Left cardiac atrium (tissue), 4 donors: ENCODE results near the gene FANCL. TPM values are rescaled to one million over a fixed set of nuclear protein-coding genes. Genes with fewer than 3 reads are reported as not detected.
A peak's percentile ranks its signal among the peaks of the same experiment; 100 is the strongest.
"Not testable (repeated sequence)": the region's sequence is repeated elsewhere in the genome, so short reads cannot be mapped to it uniquely, and the experiment has no call there.

Experiments used
- ATAC-seq, 2 donors: fragments of 200-7000 bp; cut with Tn5 transposase; one replicate each; pipeline ENCODE4 v1.9.1; 2020; ENCODE audit warnings: mild to moderate bottlenecking in 2 of 2, moderate library complexity in 2 of 2
- DNase-seq: peaks from one replicate; pipeline ENCODE4 v3.0.0-alpha.2; 2020
- intact Hi-C, 2 donors: fragments of 100-400 bp; cut with DNase I; formaldehyde crosslinking; loops; one replicate each; pipeline versions ENCODE4 v1.14.1 to v1.15.1; 2022 to 2023
- total RNA-seq, 2 donors: library from RNA; stranded (reverse); fragmentation: NEBNext Ultra II Directional; extraction: Animal tissue kit (Norgen Biotek cat#: 25700); gene quantifications; one replicate each; pipeline ENCODE4 v1.2.1, GENCODE V29; 2021
- donor health status: DM: no; HTN: yes; CAD: no.
- donor health status: DM: no; HTN: yes; CAD: no; lungs with severe emphysema.
- donor health status: DM: yes; HTN: yes; CAD: no.
- donor health status: Dilated cardiomyopathy.

The FANCL gene
- total RNA-seq, 2 donors from 2014 or later = 12.9 to 13.7 TPM

GRCh38 chr2:58163913-58164312 lies 77.2 kb downstream of the FANCL start:
- intact Hi-C loops = no loop called here
- DNase-seq (no peak), ATAC-seq (no peak)

DNA sequence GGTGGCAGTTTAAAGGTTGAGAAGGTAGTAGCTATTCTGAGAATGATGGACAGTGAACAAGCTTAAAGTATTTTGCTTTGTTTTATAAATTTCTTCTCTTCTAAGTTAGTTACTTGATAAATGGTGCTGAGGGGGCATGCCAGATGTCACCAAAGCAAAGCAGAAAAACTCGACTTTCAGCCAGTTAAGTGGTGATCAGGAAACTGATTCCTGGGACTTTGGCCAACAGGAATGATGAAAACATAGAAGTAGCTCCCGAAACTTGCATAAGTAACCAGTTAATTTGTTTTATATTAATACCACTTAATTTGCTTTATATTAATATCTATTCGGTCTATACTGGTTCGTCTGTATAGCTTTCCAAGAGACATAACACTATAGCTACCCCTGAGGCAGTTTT lies 82.6 kb downstream of the FANCL start:
- no peak for ATAC-seq
- intact Hi-C loops = no loop called here
- DNase-seq = no peak

DNA sequence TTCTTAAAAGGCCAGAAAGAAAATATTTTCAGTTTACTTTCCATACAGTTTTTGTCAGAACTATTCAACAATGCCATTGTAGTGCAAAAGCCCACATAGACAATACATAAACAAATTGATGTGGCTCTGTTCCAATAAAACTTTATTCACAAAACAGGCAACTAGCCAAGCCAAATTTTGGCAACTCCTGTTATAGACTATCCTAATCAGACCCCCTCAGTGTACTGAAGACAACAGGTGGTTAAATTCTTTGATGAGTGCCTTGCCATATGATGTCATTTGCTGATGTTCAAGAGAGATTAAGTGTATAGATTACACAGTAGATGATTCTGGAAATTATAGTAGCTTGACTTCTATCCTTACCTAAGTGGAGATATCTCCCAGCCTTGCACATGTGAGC lies 83.4 kb downstream of the FANCL start:
- DNase-seq (no peak), ATAC-seq (no peak)
- intact Hi-C loops = no loop called here

GRCh38 chr2:58156780-58157179 lies 84.3 kb downstream of the FANCL start:
- intact Hi-C loops = no loop called here
- no peak for DNase-seq
- ATAC-seq = no peak

DNA sequence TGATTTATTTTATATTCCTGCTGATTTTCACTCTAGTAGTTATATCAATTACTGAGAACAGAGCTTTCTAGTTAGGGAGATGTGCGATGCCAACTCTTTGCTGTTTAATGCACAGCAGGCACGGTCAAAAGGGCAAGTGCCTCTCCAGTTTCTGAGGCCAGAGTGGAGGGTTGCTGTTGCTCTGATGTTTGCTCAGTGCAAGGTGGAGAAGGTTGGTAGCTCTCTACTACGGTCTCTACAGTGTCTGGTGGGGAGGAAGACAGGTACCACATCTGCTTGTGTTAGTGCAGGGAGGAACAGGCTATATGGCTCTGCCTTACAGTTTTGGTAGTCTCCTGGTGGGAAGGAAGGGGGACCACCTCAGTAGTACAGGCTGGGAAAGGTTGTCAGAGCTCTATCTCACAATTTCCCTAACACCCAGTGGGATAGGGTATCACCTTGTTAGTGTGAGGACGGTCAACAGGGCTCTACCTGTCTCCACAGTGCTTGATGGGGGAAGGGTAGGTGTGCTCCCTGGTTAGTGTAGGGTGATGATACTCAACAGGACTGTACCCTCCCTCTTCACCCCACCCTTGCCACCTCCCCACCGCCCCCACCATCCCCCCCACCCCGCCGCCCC lies 85.9 kb downstream of the FANCL start:
- ATAC-seq (no peak), DNase-seq (no peak)
- intact Hi-C loops = no loop called here

GRCh38 chr2:58146707-58147106 lies 94.4 kb downstream of the FANCL start:
- DNase-seq (no peak), ATAC-seq (peak in 1 of 2 donors; percentile 22)
- intact Hi-C loops = no loop called here

GRCh38 chr2:58145769-58146168 lies 95.4 kb downstream of the FANCL start:
- not testable (repeated sequence) for ATAC-seq

GRCh38 chr2:58140508-58141072 lies 100.5 kb downstream of the FANCL start:
- intact Hi-C loops = no loop called here
- DNase-seq (no peak), ATAC-seq (no peak)

More at GRCh38 chr2:58145769-58146168, 95.4 kb downstream of the FANCL start:
- DNase-seq, intact Hi-C loops: not testable (repeated sequence)

- no peak for DNase-seq
- no peak for ATAC-seq
- intact Hi-C loops = no loop called here
Observed at GRCh38 chr2:58138396-58139030, 102.6 kb downstream of the FANCL start.

DNA sequence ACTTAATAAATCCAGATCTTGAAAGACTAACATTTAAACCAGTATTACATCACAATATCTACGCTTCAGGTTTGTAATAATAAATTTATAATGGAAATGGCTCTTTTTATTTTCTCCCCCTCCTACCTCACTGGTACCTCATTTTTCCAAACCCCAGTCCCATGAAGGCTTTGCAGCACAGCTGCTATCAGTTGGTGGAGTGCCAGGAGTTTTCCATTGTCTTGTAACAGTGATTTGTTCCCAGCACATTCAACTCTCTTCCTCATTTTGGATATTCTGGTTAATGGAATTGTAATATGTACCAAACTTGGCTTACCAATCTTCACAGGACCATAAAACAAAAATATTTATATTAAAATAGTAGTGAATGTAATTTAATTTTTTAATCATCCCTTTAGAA lies 103.3 kb downstream of the FANCL start:
- intact Hi-C loops = no loop called here
- DNase-seq (peak; percentile 36), ATAC-seq (peak; percentile 30 to 36)

GRCh38 chr2:58137221-58137620 lies 103.9 kb downstream of the FANCL start:
- ATAC-seq (no peak), DNase-seq (no peak)
- intact Hi-C loops = no loop called here

- intact Hi-C loops = no loop called here
- DNase-seq (no peak), ATAC-seq (no peak)
Observed at GRCh38 chr2:58135861-58136260, 105.3 kb downstream of the FANCL start.

DNA sequence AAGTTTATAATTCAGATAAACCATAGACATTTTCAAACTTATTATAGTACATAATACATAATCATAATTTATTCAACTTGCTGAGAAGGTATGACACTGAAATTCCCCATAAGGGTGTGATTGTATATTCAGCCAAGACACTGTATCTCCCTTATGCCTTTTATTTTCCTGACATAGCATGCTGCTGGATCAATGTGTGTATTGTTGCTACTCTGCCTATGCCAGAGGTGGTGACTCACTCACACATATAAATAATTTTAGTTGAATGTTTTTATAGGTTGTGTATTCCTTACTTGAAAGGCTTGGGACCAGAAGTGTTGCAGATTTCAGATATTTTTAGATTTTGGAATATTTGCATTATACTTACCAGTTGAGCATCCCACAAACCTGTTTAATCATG lies 107.7 kb downstream of the FANCL start:
- DNase-seq (no peak), ATAC-seq (no peak)
- intact Hi-C loops = no loop called here

DNA sequence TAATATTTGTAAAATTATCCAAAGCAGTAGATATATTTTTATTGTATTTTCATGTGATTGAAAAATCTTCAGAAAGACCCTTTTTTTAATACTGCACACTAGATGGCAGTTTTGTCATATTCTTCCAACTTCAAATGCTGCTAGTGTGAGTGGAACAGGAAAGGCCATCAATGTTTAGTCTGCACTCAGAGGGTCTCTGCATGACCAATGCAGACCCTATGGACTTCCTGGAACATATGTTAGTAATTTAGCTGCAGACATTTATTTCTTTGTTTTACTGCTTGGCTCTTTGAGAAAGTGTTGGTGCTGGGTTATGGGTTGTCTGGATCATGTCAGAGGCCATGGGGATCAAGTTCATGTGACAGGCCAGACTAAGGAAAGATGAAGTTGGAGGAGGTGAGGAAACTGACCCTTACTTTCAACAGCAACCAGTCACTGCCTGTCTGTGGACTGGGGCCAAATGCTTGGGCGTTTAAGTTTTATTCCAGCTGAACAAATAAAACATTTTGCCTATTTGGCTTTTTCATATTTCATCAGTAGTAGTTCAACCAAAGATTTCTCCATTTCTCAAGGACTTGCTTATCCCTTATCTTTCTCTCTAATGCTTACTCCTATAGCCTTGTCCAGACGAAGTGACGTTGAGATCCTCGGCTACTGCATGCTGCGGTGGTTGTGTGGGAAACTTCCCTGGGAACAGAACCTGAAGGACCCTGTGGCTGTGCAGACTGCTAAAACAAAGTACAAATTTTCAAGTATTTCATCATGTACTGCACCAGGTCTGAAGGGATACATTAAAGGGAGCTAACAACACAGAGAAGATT lies 109.7 kb downstream of the FANCL start:
- intact Hi-C loops = no loop called here
- ATAC-seq (peak; percentile 50 to 91), DNase-seq (peak; percentile 46)

- intact Hi-C loops = no loop called here
- ATAC-seq = no peak
- DNase-seq = no peak
Observed at GRCh38 chr2:58130238-58130637, 110.9 kb downstream of the FANCL start.

DNA sequence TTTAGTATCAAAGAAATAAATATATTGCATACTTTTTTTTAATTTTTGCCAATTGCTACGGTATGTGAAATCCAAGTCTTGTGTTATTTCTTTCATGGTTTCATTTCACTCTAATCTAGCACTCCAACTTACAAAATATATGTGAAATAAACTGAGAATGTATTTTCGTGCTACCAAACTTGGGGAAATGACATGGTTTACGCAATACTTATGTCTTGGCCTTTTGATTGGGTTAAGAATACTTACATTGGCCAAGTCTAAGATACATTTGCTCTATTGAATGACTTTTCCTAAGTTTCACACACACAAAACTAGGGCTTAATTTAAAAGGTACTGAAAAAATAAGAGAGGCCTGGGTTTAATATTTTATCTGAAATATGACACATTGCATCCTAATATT lies 114.0 kb downstream of the FANCL start:
- ATAC-seq (no peak), DNase-seq (no peak)
- intact Hi-C loops = no loop called here

- DNase-seq (no peak), ATAC-seq (no peak)
- intact Hi-C loops = no loop called here
Observed at GRCh38 chr2:58122540-58122939, 118.6 kb downstream of the FANCL start.

DNA sequence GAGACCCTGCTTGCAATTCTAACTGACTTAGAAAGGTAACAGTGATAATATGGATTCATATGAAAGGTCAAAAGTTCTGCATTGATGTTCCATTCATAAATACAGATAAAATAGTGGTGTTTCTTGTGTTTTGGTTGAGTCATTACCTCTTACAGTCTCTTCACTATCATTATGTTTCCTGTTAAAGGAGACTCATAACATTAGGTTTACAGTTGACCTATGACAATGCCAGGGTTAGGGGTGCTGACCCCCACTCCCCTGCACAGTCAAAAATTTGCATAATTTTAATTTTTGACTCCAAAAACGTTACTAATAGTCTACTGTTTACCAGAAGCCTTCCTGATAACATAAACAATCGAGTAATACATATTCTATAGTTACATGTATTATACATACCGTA lies 119.1 kb downstream of the FANCL start:
- intact Hi-C loops = no loop called here
- ATAC-seq (no peak), DNase-seq (no peak)

DNA sequence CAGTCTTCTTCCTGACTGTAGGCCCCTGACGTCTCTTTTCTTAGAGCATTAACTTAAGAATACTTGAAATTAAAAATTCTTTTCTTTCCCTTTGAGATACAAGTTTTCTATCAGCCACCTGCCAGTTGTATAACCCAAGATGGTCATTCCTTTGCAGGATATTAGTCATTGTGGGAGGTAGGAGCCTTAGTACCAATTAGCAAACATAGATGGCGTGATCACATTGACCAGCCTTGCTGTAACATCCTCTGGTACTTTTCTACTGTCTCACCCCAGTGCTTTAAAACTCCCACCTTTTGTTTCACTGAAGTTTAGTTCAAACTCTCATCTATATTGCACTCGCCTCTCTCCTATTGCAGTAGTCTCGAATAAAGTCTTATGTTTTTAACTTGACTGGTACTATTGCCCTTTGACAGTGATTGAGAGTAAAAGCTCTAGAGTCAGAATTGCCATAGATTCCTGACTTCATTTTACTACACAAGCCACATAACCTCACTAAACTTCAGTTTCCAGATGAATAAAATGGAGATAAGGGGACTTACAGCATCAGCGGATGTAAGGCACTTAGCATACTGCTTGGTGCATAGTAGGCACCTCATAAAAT lies 120.4 kb downstream of the FANCL start:
- intact Hi-C loops = no loop called here
- ATAC-seq = no peak
- DNase-seq = no peak

DNA sequence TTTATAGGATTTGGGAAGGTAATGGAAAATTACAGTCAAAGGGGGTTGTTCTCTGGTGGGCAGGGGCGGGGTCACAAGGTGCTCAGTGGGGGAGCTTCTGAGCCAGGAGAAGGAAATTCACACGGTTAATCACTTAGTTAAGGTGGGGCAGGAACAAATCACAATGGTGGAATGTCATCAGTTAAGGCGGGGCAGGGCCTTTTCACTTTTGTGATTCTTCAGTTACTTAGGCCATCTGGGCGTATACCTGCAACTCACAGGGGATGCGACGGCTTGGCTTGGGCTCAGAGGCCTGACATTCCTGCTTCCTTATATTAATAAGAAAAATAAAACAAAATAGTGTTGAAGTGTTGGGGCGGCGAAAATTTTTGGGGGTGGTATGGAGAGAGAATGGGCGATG lies 127.6 kb downstream of the FANCL start:
- intact Hi-C loops, DNase-seq, ATAC-seq: not testable (repeated sequence)
